HuH-7 (cell line): ENCODE measurements around the gene EPB41L3.
"Not testable (repeated sequence)": the region's sequence is repeated elsewhere in the genome, so short reads cannot be mapped to it uniquely, and the experiment has no call there.

ENCODE experiments used
- DNase-seq: peaks from one replicate; pipeline ENCODE4 v3.0.0; 2011; ENCODE audit warnings: low spot score

EPB41L3 gene

DNA sequence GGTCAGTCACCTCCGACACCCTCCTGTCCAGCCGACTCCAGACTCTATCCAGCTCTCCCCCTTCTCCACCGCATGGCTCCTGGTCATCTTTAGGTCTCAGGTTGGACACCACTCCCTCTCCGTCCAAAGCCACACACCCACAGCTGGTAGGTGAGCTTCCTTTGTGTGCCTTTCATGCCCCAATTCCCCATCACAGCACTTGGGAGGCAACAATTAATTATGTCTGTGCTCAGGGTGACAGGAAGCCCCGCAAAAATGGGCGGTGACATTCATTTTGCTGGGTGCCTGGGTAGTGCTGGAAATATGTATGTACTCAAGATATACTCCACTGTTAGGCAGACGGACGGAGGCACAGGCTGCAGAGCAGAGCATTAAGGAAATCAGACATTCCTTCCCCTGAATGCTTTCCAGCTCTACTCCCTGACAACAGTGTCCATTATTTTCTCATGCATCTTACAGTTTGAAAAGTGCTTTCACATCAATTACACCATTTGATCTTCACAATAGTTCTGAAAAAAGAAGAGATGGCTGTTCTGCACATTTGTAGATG is 13.1 kb downstream of the EPB41L3 start:
- DNase-seq: no peak

DNA sequence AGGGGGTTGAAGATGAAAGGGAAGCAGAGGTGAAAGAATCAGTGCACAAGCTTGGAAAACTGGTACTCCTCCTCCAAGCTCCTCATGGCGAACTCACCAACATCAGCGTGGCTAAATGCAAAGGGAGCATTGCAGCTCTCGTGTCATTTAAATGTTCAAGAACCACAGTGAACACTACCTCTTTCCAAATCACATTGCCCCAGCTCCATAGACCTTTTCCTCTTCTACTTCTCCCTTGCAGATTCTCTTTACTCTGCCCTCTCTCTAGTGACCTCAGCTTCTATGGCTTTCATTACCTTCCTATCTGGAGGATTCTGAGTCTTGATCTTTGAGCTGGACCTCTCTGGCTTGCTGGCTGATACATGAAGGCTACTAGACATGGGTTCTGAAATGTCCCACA is 14.3 kb downstream of the EPB41L3 start:
- no peak for DNase-seq

DNA sequence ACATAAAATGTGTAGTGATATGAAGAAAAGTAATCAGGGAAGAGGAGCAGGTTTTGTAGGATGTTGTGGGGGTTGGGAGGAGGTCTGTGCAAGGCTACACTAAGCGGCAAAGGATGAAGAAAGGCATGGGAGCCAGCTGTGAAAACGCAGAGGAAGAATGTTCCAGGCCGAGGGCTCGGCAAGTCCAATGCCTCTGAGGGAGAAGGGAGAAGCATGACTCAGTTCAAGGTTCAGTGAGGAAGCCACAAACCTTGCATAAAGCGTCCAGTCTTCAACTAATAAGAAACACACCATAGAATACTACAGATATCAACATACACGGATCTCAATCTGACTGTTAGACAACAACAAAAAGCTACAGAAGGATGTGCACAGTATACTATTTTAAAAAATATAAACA is 16.2 kb downstream of the EPB41L3 start:
- DNase-seq: no peak

DNA sequence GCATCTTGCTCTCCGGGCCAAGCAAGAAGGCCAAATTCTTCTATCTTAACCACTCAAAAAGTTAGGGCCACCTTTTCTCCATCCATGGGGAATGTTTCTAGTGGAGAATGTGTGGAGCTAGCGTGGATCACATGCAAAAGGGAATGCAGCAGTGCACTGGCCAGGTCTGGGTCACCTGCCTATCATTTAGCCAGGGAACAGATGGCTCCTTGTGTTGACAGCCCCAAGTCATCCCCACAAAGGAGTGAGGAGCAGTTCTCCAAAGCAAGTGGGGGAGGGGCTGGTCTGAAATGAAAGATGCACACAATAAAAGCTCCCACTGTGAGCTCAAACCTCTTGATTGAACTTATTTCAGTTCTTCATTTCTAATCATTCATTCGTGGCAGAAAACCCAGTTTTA is 19.1 kb downstream of the EPB41L3 start:
- DNase-seq: no peak

DNA sequence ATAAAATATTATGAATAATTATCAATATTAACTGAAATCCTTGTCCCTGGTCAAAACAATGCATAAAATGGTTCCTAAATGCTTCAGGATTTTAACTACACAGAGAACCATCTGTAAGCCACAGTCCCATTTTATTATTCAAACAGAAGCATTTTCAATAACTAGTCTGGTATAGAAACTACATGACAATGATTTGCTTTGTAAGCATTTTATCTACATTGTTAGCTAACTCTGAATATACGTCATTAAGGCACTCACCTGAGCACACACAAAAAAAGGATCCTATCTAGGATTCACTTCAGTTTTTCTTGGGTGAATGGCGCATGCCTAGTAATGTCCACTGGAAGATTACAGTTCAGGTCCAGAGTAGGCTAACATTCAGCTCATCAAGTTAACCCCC is 22.8 kb downstream of the EPB41L3 start:
- no peak for DNase-seq

DNA sequence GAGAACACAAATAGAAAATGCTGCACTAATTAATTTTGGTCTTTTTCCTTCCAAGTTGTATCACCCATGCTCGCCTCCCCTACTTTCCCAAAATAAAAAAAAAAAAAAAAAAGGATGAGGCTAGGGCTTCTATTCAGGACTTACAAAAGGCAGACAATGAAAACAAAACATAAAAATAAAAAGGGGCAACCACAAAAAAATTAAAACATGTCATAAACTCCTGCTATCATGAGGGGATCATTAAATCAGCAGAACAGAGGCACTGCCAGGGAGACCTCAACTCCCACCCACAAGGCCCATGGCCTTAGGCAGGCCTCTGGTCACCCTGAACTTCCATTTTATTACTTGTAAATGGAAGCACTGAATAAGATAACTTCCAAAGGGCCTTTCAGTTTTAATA is 23.3 kb downstream of the EPB41L3 start:
- no peak for DNase-seq

DNA sequence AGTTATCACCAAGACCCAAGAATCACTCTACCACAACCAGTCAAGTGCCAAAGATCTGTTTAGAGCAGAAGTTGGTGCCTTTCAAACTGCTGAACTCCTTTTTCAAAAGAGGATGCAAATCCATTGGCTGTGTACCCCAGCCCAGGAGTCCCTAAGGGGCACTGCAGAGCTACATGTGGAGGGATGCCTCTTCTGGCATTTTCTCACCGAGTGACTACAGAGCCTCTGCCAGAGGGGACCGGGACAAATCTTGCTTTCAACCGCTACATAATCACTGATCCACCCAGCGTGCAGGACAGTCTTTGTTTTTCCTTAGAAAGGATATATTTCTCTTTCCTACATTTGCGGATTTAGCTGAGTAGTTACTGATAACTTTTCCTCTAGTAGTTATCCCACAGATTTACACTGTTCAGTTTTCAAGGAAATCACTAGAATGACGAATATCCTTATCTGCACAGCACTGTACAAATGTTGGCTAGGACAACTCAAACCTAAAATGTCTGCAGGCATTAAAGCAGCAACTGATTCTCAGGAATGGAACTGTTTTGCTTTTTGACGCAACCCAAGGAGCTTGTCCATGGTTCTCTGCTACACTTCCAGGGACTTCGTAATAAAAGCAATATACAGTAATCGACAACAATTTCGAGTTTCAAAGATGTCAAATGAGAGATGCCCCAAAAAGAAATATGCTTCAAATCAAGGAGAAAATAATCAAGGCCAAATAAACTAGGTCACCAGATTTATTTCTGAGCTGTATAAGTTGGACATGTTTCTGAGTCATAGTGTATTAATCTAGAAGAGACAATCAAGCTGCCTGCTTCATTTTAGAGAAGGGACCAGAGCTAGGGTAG is 24.1 kb downstream of the EPB41L3 start:
- no peak for DNase-seq

DNA sequence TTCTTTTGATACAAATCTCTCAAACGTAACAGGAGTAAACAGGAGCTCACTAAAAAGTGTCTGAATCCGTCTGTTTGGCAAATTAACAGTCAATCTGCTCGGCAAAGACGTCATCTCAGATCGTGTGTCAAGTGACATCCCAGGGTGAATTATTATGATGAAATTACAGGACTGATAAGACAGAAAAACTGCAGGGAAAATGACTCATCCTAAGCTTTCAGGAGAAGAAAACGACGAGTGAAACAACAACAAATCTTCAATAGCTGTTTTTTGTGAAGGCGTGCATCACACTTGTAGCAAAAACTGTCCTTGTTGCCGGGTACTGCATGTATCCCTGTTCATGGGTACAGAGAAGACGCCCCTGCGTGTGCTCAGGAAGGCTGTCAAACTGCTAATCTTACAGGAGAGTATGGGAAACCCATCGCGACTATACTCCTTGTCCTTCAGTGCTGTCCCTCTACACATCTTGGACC is 24.9 kb downstream of the EPB41L3 start:
- no peak for DNase-seq

DNA sequence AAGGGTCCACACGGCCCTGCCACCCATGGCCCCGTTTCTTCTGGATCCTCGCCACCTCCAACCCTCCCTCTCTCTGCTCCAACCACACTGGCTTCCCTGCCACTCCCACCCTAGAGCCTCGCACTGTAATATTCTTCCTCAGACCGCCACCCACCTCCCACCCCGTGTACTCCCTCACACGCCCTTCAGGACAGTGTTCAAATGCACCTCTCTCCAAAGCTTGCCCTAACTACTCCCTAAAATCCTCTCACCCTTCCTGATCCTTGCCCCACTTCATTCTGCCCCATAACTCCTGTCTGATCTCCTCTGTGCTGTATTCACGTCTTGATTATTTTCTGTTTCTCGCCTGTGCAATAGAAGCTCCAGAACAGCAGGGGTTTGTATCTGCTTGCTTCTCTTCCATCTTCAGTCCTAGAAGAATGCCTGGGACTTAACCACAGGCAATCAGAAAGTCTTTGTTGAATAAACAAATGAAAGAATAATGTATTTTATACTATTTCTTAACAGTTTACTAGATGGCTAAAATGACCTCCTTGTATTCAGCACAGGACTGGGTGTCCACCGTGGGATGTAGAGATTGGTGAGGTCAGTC is 25.5 kb downstream of the EPB41L3 start:
- DNase-seq: no peak

DNA sequence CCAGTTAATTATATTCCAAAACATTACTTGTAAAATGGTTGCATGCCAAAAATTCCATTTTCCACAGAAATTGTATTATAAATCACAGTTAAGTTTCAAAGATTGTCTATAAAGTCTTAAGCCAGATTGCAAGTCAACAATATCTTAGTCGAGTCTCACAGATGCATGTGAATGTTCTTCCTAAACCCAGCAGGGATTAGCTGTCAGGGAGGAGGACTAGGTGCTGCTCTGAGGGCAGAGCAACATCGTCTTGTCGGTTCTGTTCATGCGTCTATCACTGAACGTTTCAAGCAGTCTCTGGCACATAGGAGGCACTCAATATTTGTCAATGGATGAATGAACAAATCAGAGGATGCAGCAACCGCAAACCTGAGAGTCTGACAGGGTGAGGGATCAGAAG is 27.0 kb downstream of the EPB41L3 start:
- no peak for DNase-seq

DNA sequence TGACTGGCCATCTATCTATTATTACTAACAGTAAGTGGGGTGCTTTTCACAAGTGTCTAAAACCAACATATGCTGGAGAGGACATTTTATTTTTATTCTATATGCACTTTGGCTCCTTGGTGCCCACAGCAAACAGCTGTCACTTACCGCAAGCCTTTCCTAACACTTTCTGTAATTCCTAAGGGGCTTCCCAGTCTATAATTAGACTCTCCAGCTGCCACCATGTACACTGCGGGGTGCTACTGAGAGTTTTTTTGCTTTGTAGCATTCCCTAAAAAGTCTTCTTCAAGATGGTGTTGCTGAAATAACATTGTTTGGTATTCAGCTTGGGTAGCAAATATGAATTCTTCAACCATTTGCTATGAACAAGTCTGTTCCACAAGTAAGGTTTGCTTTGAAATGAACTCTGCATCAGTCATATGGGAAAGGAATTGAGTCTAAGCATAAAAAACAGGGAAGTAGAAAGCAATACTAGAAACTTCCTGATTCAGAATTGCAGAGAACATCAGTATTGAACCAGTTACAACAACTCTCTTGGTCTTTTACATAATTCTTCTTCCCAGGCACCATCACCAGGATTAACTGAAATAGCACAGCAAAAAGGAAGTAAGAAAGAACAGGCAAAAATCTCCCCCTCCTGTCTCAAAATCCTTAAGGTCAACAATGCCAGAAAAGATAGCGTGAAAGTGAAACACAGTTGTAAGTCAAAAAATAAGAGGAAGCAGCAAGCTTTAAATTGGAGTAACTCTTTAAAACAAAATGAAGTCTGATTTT is 28.6 kb downstream of the EPB41L3 start:
- DNase-seq: no peak

DNA sequence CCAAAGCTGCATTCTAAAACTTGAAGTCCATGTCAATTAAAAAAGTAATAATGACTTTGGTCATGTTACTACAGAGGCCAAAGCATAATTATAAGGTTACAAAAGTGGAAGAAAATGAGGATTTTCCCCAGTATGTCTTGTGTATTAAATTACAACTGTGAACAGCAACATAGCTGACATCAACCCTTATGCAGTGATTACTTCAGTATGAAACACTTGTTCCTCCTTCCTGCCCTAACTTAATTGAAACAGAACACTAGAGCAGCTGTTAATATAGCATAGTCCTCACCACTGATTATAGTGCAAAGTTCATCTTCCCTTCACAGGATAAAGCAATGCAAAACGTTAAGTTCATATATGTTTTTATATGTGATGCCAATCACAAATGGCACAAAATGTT is 29.9 kb downstream of the EPB41L3 start:
- DNase-seq: no peak

DNA sequence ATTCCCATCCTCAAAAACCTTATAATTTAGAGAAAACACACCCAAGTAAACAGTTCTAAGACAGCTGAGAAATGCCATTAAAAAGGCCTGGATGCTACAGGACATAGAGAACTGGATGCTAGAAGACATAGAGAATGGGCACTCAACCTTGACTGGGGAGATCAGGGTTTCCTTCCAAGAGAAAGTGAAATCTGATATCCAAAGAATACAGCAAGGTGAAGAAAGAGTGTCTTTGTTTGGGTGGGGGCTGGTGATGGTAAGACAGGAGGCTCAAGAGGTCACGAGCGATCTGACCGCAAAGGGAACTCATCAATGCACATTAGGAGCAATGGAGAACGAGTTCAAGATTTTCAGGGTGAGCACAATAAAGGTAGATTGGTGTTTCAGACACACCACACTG is 31.6 kb downstream of the EPB41L3 start:
- DNase-seq: no peak

DNA sequence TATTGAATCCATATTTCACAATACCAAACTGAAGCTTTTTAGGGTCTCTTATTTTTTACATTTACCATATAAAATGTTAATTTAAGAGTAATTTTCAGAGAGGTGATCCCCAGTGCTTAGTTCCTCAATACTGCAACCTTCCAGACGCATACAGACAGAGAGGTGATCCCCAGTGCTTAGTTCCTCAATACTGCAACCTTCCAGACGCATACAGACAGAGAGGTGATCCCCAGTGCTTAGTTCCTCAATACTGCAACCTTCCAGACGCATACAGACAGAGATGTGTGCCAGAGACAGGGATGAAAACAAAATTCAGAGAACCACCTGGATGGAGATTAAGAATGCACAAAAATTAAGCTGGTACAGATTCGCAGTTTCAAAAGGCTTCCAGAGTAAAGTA is 32.3 kb downstream of the EPB41L3 start:
- not testable (repeated sequence) for DNase-seq

DNA sequence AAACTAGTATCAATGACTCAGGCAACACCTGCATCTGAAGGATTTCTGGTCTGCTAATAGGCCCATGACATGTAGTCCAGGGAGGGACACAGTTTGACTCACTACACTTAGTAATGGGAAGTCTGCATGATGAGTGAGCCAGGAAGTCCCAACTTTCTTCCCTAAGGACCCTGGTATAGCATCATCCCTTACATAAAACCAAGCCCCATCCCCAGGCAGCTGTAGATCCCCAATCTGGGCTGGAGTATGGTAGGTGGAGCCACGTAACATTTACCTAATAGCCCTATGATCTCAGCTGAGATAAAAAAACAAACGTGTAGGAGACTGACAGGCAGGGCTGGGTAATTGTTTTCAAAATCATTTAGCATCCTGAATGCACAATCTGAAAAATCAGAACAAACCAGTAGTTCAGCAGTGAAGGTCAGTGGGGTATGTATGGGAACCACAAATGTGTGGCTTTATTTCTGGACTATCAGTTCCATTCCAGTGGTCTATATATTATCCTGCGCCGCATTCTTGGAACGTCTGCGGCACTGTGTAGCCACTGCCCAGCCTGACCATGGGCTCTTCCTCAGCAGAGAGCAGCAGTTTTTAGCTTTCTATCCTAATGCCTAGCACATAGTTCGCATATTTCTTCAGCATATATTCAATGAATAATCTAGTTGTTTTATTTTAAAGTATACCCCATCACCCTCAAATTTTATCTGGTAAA is 33.5 kb downstream of the EPB41L3 start:
- no peak for DNase-seq

DNA sequence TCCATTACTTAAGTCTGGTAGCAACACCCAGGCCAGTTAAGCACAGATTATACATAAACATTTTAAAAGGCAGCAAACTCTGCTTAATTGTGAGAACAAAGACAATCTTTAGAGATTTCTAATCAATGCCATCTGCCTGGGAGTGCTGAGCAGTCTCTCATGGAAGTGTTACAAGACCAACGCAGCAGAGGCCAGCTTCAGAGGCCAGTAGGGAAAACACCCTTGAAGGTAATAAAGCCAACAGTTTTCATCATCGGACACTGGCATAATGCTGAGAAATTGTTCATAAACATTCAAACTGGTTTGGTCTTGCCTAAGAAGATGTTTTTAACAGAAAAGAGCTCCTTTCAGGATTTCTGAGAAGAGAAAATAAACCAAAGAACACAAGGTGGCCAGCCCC is 35.0 kb downstream of the EPB41L3 start:
- DNase-seq: no peak

DNA sequence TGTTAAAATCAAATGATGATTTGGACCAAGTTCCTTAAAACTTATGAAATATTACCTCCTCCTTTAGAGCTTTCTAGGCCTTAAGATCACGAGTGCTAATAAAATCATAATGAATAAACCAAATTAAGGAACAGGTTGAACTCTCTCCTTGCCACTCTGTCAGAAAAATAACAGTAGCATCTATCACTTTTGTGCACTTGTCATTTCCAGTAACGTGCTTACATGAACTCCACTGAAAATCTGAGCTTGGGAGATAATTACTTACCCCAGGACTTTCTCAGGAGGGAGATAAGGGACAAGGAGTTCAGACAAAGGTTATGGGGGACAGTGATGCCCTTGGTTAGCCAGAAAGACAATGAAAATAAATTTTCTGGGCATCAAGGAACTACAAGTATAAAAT is 36.0 kb downstream of the EPB41L3 start:
- DNase-seq: no peak

DNA sequence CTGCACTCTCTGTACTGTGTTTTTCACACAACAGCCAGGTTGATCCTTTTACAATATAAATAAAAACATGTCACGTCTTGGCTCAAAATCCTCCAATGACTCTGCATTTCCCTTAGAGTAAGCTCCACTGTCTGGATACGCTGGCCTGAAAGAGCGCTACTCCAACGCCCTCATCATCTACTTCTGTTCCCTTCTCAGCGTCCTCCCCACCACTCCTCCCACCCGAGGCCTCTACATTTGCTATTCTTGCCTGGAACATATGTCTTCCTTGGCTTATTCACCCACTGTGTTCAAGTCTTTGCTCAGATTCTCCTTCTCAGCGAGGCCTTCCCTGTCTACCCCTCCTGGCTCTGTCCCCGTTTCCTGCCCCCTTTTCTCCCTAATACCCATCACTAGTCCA is 37.6 kb downstream of the EPB41L3 start:
- no peak for DNase-seq

DNA sequence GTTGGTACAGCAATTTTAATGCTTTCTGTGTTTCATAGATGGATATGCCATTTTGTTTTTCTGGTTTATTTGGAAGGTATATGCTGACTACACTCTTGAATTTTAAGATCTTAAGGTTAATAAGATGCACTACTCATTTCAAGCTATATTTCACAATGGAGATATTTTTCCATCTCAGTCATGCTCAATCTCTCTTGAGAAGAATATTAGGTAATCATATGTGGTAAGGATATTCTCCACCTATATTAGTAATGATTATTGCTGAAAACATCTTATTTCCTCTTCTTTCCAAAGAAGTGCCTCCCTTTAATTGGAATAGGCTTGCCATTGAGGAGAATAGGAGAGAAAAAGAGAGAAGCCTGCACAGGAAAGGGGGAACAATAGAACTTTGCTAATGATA is 40.1 kb downstream of the EPB41L3 start:
- DNase-seq: no peak

DNA sequence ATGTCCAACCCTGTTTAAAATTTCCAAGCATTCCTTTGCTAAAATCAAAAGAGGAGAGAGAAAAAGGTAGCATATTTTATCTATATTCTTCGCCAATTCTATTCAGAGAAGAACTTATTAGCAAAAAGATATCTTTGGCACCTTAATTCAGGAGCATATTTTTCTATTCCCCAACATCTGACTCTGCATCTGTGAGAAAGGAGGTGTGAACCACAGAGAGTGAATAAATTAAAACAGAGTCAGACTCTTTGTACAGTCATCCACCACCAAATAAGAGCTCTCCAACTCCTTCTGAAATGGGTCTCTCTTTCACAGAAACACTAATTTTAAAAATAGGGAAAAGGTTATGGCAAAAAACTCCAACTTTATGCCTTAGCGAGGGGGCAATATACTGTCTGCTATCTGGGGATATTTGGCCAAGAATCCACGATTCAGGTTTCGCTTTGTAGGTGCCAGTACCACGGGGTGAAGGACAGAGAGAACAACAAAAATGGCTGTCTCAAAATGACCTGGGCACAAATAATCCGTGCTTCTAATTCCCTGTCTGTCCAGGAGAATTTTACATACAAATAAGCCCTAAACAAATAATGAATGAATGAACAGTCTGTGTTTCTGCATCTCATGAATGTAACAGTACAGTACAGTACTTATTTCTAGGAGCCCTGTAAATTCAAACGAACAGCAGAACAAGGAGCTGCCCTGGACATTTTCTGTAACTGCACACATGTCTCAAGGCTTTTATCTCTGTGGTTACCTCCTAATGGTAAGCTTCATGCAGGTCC is 43.4 kb downstream of the EPB41L3 start:
- DNase-seq: no peak

DNA sequence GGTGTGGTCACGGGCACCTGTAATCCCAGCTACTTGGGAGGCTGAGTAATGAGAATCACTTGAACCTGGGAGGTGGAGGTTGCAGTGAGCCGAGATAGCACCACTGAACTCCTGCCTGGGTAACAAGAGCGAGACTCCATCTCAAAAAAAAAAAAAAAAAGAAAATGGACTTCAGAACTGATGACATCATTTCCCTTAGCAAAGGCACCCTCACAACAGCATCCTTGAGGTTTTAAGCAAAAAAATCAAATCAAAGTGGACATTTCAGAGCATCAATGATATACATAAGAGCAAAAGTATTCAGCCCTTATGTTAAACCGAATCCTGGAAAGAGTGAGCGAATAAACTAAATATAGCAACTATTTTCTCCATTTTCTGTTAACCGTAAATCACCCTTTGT is 45.3 kb downstream of the EPB41L3 start:
- DNase-seq: no peak
